Right hindlimb (tissue), 1 donor: ENCODE data around the gene LENG8.

ENCODE experiments used
- DNase-seq: peaks from one replicate; pipeline ENCODE4 v3.0.0-alpha.2; 2018

The LENG8 gene

DNA sequence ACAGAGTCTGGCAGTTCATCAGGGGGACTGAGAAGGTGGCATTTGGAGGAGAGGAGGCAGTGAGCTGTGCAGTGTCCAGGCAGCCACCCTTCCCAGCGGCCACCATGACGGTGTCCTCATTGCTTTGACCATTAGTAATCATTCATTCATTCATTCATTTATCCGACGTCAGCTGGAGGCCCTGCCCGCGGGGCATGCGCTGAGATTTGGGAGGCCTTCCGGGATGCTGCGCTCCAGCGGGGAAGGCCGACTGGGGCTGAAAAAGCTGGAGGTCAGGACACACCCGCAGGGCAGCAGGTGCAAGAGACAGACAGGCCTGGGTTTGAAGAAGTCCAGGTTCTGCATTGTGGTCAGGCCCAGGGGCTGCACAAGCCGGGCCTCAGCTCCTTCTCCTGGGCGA, 24.8 kb upstream of the LENG8 start:
- no peak for DNase-seq

DNA sequence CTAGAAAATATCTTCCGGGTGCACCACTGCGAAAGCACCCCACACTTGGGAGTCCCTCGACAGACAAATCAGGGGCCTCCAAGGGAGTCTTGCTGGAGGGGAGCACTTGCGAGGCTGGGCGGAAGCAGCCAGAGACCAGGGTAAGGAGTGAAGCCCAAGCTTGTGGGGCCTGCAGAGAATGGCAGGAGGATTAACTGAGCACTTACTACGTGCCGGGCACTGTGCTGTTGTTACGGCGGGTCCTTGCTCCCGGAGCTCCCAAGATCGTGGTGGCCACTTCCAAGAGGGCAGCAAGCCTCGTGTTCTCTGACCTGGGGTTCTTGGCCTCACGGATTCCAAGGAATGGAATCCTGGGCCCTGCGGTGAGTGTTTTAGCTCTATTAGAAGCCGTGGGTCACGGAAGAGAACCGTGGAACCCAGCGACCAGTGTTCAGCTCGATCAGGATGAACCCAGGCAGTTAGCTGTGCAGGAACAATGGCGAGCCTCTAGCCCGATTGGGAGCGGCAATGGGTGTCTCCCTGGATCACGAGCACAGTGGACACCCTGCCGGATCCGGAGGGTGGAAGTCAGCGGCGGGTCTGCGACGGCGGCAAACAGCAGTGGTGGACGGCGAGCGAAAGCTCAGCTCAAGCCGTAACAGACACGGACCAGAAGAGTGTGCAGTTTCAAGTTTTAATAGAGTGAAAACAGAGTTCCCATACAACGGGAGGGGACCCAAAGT, 24.2 kb upstream of the LENG8 start:
- DNase-seq: no peak

- no peak for DNase-seq
Measured at GRCh38 chr19:54425382-54425723, 23.6 kb upstream of the LENG8 start.

DNA sequence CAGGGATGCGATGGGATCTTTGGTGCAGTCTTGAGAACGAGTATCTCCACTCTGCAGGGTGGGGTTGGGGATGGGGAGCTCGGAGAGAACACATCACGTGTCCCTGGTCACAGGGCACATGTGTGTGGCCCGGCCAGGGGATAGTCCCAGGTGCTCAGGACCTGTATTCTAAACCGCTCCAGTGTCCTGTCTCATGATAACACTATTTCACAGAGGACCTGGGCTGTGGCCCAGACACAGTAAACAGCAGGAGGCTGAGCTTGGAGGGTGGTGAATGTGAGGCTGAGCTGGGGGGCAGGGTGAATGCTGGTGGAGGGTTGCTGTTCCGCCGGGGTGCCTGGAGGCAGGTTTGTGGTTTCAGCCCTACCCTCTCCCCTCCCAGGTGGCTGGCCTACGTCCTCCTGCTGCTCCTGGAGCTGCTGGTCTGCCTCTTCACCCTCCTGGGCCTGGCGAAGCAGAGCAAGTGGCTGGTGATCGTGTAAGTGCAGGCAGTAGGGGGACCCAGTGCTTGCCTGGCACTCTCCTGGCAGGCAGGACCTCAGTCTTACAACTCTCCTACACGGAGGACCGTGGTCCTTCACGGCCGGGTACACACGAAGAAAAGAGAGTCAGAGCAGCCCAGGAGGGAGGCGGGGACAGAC, 22.6 kb upstream of the LENG8 start:
- no peak for DNase-seq

- DNase-seq: no peak
Measured at GRCh38 chr19:54427586-54427985, 21.4 kb upstream of the LENG8 start.

- no peak for DNase-seq
Measured at GRCh38 chr19:54428323-54429175, 20.4 kb upstream of the LENG8 start.

GRCh38 chr19:54429176-54429495, 19.9 kb upstream of the LENG8 start:
- DNase-seq: no peak

- no peak for DNase-seq
Measured at GRCh38 chr19:54429545-54430227, 19.3 kb upstream of the LENG8 start.

DNA sequence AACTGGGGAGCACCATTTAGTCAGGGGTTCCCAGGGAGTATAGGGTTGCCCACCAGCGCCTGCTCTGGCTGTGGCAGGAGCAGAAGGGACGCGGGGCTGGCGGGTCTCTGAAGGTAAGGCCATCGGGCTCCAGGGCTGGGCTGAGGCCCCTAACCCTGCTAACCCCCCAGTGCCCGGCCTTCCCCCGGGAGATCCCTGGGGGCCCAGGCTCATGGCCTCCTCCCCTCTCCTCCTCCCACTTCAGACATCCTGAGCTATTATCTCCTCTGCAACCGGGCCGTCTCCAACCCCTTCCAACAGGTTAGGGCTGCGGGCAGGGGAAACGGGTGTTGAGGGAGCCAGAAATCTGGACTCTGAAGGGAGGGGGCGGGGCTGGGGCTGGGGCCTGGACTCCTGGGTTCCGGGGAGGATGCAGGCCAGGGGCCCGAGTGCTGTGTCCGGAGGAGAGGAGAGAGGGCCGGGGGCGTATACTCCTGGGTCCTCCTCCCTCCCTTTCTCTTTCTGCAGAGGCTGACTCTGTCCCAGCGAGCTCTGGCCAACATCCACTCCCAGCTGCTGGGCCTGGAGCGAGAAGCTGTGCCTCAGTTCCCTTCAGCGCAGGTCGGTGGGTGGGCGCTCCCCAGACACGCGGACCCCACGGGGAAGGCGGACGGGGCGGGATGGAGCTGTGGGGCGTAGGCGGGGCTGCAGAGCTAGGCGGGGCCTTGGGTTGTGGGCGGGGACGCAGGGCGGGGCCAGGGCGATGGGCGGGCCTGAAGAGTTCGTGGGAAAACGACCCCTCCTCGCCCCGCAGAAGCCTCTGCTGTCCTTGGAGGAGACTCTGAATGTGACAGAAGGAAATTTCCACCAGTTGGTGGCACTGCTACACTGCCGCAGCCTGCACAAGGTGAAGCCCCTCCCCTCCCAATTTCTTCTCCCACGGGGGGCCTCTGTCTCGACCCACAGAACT, 18.4 kb upstream of the LENG8 start:
- DNase-seq: peak; percentile 78

- DNase-seq: no peak
Measured at GRCh38 chr19:54431255-54431838, 17.7 kb upstream of the LENG8 start.

DNA sequence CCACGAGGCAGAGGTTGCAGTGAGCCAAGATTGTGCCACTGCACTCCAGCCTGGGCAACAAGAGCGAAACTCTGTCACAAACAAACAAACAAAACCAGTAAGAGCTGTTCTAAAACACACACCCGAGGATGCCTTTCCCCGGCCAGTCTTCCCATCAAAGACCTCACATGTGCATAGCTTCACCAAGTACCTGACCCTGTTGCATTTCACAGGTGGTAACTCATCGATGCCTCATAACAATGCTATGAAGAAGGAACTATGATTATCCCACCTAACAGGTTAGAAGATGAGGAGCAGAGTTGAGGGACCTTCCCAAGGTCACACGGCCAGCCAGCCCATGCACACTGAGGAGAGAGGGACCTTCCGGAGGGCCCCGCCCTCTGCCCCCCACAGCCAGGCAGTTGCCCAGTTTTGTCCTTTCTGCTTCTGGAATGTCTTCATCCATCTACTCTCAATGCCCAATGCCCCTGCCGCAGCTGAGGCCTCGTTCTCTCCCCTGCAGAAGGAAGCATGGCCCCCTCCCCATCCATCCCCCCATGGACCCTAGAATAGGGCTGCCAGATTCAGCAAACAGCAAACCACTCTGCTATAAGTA, 16.8 kb upstream of the LENG8 start:
- no peak for DNase-seq

DNA sequence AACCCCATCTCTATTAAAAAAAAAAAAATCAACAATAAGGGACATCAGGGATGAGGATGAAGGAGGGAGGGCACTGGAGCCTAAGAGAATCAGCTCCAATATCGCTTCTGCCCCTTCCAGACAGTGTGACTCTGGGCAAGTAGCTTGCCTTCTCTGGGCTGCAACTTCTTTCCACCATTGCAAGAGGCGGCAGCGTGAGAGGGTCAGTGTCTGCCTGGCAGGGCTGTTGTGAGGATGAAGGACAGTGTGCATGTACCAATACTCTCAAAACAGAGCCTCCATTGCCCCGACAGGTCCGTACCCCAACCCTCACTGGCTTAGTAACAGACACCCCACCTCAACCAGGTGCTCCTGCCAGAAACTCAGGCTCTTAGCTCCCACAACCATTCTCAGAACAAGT, 15.3 kb upstream of the LENG8 start:
- peak; percentile 10 for DNase-seq

DNA sequence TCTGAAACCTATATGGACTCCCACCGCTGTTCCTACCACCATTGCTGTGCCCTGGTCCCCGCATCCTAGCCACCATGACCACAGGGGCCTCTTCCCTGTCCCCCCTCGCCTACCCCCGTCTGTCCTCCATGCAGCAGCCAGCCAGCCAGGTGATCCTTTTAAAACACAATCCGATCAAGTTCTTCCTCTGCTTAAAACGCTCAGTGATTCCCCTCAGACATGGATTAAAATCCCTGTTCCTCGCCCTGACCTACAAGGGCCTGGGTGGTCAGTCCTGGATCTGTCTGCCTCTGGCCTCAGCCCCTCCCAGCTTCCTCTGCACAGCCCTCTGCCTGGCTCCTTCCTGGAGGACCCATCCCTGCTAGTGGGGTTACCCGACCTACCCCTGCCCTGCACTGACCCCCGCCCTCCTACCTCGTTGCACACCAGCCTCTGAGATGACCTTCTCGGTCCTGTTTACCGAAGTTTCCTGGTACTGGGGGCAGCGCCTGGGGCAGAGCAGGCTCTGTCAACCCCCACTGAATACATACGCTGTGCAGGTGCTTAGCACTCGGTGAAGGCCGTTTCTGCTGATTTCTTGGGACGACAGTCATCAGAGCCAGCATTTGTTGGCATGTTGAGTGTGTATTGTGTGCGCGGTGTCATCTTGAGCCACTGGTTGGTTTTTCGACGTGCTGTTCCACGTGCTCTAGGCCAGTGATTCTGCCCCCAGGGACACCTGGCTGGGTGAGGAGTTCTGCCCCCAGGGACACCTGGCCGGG, 14.7 kb upstream of the LENG8 start:
- peak; percentile 13 for DNase-seq

DNA sequence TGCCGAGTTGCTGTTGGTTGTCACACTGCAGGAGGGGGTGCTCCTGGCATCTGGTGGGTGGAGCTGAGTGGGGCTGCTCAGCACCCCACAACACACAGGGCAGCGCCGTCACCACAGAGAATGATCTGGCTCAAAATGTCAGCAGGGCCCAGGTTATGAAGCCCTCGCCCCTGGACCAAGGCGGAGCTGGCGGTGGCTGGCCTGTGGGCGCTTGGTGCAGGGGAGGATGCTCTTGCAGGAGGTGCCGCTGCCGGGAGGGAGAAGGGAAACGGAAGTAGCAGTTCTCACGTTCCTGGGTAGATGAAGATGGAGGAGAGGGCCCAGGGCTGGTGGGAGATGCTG, 14.2 kb upstream of the LENG8 start:
- DNase-seq: peak; percentile 28

DNA sequence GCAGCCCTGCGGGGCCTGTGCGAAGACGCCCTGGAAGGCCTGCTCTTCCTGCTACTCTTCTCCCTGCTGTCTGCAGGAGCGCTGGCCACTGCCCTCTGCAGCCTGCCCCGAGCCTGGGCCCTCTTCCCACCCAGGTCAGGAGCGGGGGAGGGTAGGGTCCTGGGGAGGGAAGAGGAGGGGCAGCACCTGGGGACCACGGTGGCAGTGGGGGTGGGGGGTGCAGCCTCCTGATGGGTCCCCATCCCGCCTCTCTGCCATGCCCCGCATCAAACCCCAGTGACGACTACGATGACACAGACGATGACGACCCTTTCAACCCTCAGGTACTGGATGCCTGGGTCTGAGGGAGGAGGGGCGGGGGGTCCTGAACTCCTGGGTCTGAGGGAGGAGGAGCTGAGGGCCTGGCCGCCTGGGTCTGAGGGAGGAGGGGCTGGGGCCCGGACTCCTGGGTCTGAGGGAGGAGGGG, 13.4 kb upstream of the LENG8 start:
- peak; percentile 26 for DNase-seq

DNA sequence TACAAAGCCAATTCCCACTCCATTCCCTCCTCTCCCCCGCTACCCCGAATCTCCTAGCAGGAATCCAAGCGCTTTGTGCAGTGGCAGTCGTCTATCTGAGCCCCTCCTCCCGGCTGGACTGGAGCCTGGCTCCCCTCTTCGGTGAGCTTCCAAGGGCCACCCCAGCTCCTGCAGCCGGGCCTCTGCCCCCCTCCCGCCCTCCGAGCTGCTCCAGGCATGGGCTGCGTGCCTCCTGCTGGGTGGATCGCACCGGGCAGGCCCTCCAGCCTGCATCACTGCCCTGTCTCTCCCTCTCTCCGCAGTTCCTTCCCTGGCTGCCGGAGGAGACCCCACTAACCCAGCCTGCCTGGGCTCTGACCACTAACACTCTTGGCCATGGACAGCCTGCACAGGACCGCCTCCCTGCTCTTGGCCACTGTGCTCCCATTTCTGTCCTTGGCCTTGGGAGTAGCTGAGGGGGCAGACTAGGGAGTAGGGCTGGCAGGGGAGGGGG, 12.9 kb upstream of the LENG8 start:
- DNase-seq: peak; percentile 49

GRCh38 chr19:54436628-54437252, 12.3 kb upstream of the LENG8 start:
- DNase-seq: peak; percentile 26

GRCh38 chr19:54439174-54439851, 9.7 kb upstream of the LENG8 start:
- peak; percentile 12 for DNase-seq

DNA sequence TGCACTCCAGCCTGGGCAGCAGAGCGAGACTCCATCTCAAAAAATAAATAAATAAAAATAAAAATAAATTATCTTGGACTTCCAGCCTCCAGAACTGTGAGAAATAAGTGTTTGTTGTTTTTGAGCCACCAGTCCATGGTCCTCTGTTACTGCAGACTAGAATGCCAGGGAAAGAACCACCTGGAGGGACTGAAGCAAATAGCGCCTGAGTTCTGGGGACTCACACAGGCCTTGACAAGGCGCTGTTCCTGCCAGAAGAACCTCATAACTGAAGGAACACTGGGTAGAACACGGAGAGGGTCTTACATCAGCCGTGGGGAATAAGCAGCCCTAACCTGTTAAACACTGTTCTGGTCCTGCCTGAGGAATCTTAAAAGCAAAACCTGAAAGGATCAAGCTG, 8.4 kb upstream of the LENG8 start:
- no peak for DNase-seq
